Tibial nerve (tissue), 4 donors: ENCODE data around the gene CALCR. TPM values are rescaled to one million over a fixed set of nuclear protein-coding genes. Genes with fewer than 3 reads are reported as not detected.
"Not testable (repeated sequence)": the region's sequence is repeated elsewhere in the genome, so short reads cannot be mapped to it uniquely, and the experiment has no call there.

Experiments used
- DNase-seq, 2 donors: peaks; one replicate each; pipeline ENCODE4 v3.0.0-alpha.2; 2019; ENCODE audit warnings: low spot score in 2 of 2
- H3K27ac ChIP-seq, 4 donors: fragments of 200-600 bp; sonication (generic) in 3 of 4; one replicate each; pipeline ENCODE4 v1.5.1; 2017 to 2019; ENCODE audit warnings: mild to moderate bottlenecking in 1 of 4
- H3K27me3 ChIP-seq, 2 donors: fragments of 200-600 bp; sonication (generic) in 1 of 2; one replicate each; pipeline versions ENCODE4 v1.5.1 to v1.6.0; 2017 to 2019
- H3K36me3 ChIP-seq, 3 donors: fragments of 200-600 bp; sonication (generic); one replicate each; pipeline ENCODE4 v1.5.1; 2018 to 2019
- H3K4me1 ChIP-seq, 4 donors: fragments of 200-600 bp; sonication (generic) in 3 of 4; one replicate each; pipeline ENCODE4 v1.5.1; 2017 to 2019
- H3K4me3 ChIP-seq, 4 donors: fragments of 200-600 bp; sonication (generic) in 3 of 4; one replicate each; pipeline ENCODE4 v1.5.1; 2017 to 2019; ENCODE audit warnings: mild to moderate bottlenecking in 1 of 4, moderate library complexity in 1 of 4
- H3K9me3 ChIP-seq, 4 donors: fragments of 200-600 bp; sonication (generic) in 3 of 4; one replicate each; pipeline ENCODE4 v1.5.1; 2017 to 2019
- CTCF ChIP-seq, 5 experiments: fragments of 200-600 bp in 3 of 5; fragments of 450-650 bp in 2 of 5; sonication (generic) in 3 of 5; IDR thresholded peaks; one replicate each; pipeline ENCODE4 v1.5.1; 2016 to 2019; ENCODE audit warnings: antibody characterized with exemption in 5 of 5, mild to moderate bottlenecking in 3 of 5, moderate library complexity in 2 of 5
- EP300 ChIP-seq, 2 donors: sonication (generic); formaldehyde crosslinking; IDR thresholded peaks; one replicate each; pipeline ENCODE4 v1.6.1; 2017; ENCODE audit warnings: antibody characterized with exemption in 2 of 2, mild to moderate bottlenecking in 1 of 2
- POLR2A ChIP-seq, 2 donors: fragments of 450-650 bp; IDR thresholded peaks; one replicate each; pipeline ENCODE4 v1.6.1; 2017; ENCODE audit warnings: antibody characterized with exemption in 2 of 2, mild to moderate bottlenecking in 2 of 2, moderate library complexity in 2 of 2
- WGBS, 2 donors: methylation state at CpG; one replicate each; pipeline ENCODE4 v1.1.5; 2018; 5-methylcytosine and 5-hydroxymethylcytosine counted together
- total RNA-seq, 4 donors: library from RNA; depleted of rRNA; stranded (reverse); fragments of >200 nt; gene quantifications; one replicate each; pipeline ENCODE4 v1.1.0, GENCODE V29; 2016

Gene CALCR
- total RNA-seq, 4 donors from 2014 or later = 0.66 TPM; not detected in 3

- no peak overlapping the region for H3K27ac ChIP-seq
- no peaks in the 10 kb centered on the region for H3K9me3 ChIP-seq
- H3K4me1 ChIP-seq = no peaks in the 10 kb centered on the region
- DNase-seq = no peak
- no peak overlapping the region for H3K4me3 ChIP-seq
- no peaks in the 10 kb centered on the region for H3K36me3 ChIP-seq
- TF ChIP-seq CTCF (IDR thresholded peaks at IDR 0.05) = no peak
- TF ChIP-seq POLR2A (IDR thresholded peaks at IDR 0.05) = no peak
- TF ChIP-seq EP300 (IDR thresholded peaks at IDR 0.05) = no peak
- H3K27me3 ChIP-seq = no peaks in the 10 kb centered on the region
Measured at GRCh38 chr7:93509303-93509702, 65.2 kb downstream of the CALCR start.

- H3K4me1 ChIP-seq = no peaks in the 10 kb centered on the region
- no peaks in the 10 kb centered on the region for H3K27me3 ChIP-seq
- no peak overlapping the region for H3K4me3 ChIP-seq
- no peaks in the 10 kb centered on the region for H3K36me3 ChIP-seq
- no peaks in the 10 kb centered on the region for H3K9me3 ChIP-seq
- no peak for TF ChIP-seq EP300 (IDR thresholded peaks at IDR 0.05)
- H3K27ac ChIP-seq = no peak overlapping the region
- WGBS, 2 donors = 61 to 72% methylated on average over 3 of the region's 3 CpGs
- no peak for DNase-seq
Measured at GRCh38 chr7:93503088-93503487, 71.4 kb downstream of the CALCR start.

- H3K4me1 ChIP-seq, H3K36me3 ChIP-seq, DNase-seq, H3K27ac ChIP-seq, H3K4me3 ChIP-seq, H3K27me3 ChIP-seq: not testable (repeated sequence)
- peaks cover 0 to 12% (median 0%) of the 10 kb centered on the region in 4 donors for H3K9me3 ChIP-seq
- WGBS, 2 donors = 89 to 91% methylated on average over 3 of the region's 3 CpGs
Measured at GRCh38 chr7:93491860-93492259, 82.7 kb downstream of the CALCR start.

GRCh38 chr7:93476491-93477344 is 97.8 kb downstream of the CALCR start:
- Histone ChIP-seq H3K27ac (no peak overlapping the region), H3K27me3 (no peaks in the 10 kb centered on the region), H3K4me1 (peaks cover 0 to 14% (median 0%) of the 10 kb centered on the region in 4 donors), H3K4me3 (no peak overlapping the region), H3K36me3 (no peaks in the 10 kb centered on the region), H3K9me3 (no peaks in the 10 kb centered on the region)
- no peak for TF ChIP-seq CTCF (IDR thresholded peaks at IDR 0.05)
- TF ChIP-seq EP300 (IDR thresholded peaks at IDR 0.05) = no peak
- TF ChIP-seq POLR2A (IDR thresholded peaks at IDR 0.05) = no peak
- DNase-seq = no peak
- 60 to 65% methylated on average over 2 of the region's 2 CpGs for WGBS, 2 donors

- Histone ChIP-seq H3K4me1 (peaks cover 0 to 14% (median 0%) of the 10 kb centered on the region in 4 donors), H3K27ac (no peak overlapping the region), H3K27me3 (no peaks in the 10 kb centered on the region), H3K9me3 (no peaks in the 10 kb centered on the region), H3K36me3 (no peaks in the 10 kb centered on the region), H3K4me3 (no peak overlapping the region)
- WGBS, 2 donors = 33 to 53% methylated on average over 4 of the region's 4 CpGs
- no peak for TF ChIP-seq EP300 (IDR thresholded peaks at IDR 0.05)
- no peak for TF ChIP-seq CTCF (IDR thresholded peaks at IDR 0.05)
- no peak for TF ChIP-seq POLR2A (IDR thresholded peaks at IDR 0.05)
- no peak for DNase-seq
Measured at GRCh38 chr7:93475811-93476210, 98.7 kb downstream of the CALCR start.

DNA sequence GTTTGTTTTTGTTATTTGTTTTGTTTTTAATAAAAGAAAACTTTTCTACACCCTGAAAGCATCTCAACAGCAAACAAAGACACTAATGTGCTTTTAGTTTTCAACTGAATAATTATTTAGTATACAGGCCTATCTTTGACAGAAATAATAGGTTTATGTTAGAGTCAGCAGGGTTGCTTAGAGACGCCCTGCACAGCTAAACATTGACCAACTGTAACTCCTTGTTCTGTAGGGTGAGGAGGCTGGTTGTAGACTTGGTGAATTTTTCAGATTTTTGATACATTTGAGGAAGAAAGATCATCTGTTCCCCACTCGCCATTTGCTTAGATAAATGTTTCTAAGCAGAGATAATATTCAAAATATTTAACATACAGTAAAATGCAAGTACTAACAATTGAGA is 103.1 kb downstream of the CALCR start:
- Histone ChIP-seq H3K27ac (no peak overlapping the region), H3K36me3 (no peaks in the 10 kb centered on the region), H3K27me3 (no peaks in the 10 kb centered on the region), H3K4me3 (no peak overlapping the region), H3K9me3 (no peaks in the 10 kb centered on the region), H3K4me1 (peaks cover 0 to 10% (median 0%) of the 10 kb centered on the region in 4 donors)
- TF ChIP-seq POLR2A (IDR thresholded peaks at IDR 0.05) = no peak
- no peak for TF ChIP-seq CTCF (IDR thresholded peaks at IDR 0.05)
- TF ChIP-seq EP300 (IDR thresholded peaks at IDR 0.05) = no peak
- no peak for DNase-seq
- 43 to 65% methylated on average over 2 of the region's 2 CpGs for WGBS, 2 donors
